HG03571 (cell line): ENCODE data around the gene JAG2.
A peak's percentile ranks its signal among the peaks of the same experiment; 100 is the strongest.

ENCODE experiments used
- ATAC-seq: cut with Tn5 transposase; IDR thresholded peaks from one replicate; pipeline ENCODE4 v1.9.1; 2021; ENCODE audit not compliant: unreplicated experiment

The JAG2 gene

GRCh38 chr14:105184461-105184860 lies 15.9 kb upstream of the JAG2 start:
- no peak for ATAC-seq

GRCh38 chr14:105182296-105183020 lies 13.9 kb upstream of the JAG2 start:
- no peak for ATAC-seq

- ATAC-seq: no peak
These were observed 13.1 kb upstream of the JAG2 start for GRCh38 chr14:105181549-105182295.

GRCh38 chr14:105180592-105181548 lies 12.3 kb upstream of the JAG2 start, which contains the start of gene NUDT14:
TSS of gene NUDT14 (minus strand) at chr14:105181312. CDS start at chr14:105181209, 103 bp downstream.
- ATAC-seq: peak; percentile 64

GRCh38 chr14:105179191-105179590 lies 10.6 kb upstream of the JAG2 start:
- no peak for ATAC-seq

- ATAC-seq: no peak
These were observed 10.2 kb upstream of the JAG2 start for GRCh38 chr14:105178868-105179140.

- ATAC-seq: no peak
These were observed 9.7 kb upstream of the JAG2 start for GRCh38 chr14:105178069-105178867.

GRCh38 chr14:105177082-105177481 lies 8.5 kb upstream of the JAG2 start:
- ATAC-seq: no peak

GRCh38 chr14:105176513-105176912 lies 7.9 kb upstream of the JAG2 start:
- ATAC-seq: no peak

GRCh38 chr14:105173901-105174894 lies 5.6 kb upstream of the JAG2 start:
- ATAC-seq: no peak

GRCh38 chr14:105173145-105173544 lies 4.6 kb upstream of the JAG2 start:
- no peak for ATAC-seq

GRCh38 chr14:105172476-105172875 lies 3.9 kb upstream of the JAG2 start:
- ATAC-seq: no peak

- ATAC-seq: no peak
These were observed 2.6 kb upstream of the JAG2 start for GRCh38 chr14:105171004-105171673.

- no peak for ATAC-seq
These were observed 1.4 kb upstream of the JAG2 start for GRCh38 chr14:105169776-105170655.

GRCh38 chr14:105168979-105169507 lies 467 bp upstream of the JAG2 start:
- no peak for ATAC-seq

GRCh38 chr14:105168093-105168420 lies 519 bp downstream of the JAG2 start:
- no peak for ATAC-seq

GRCh38 chr14:105167303-105168092 lies 1.1 kb downstream of the JAG2 start:
- ATAC-seq: no peak
